Dendritic cell treated with granulocyte-macrophage colony-stimulating factor and Interleukin-4, amounts not matched to agents 40 ng/mL and 50 ng/mL, for 4 days (primary cell): ENCODE data around the gene ZFR2.
"Not testable (repeated sequence)": the region's sequence is repeated elsewhere in the genome, so short reads cannot be mapped to it uniquely, and the experiment has no call there.

Experiments
- H3K27ac Mint-ChIP-seq: one replicate; pipeline ENCODE4 v1.8.0; 2022; ENCODE audit warnings: mild to moderate bottlenecking, mixed read lengths
- H3K27me3 Mint-ChIP-seq: one replicate; pipeline ENCODE4 v1.8.0; 2022; ENCODE audit warnings: mild to moderate bottlenecking, mixed read lengths
- H3K36me3 Mint-ChIP-seq: one replicate; pipeline ENCODE4 v1.8.0; 2022; ENCODE audit warnings: low read depth, mixed read lengths
- H3K4me1 Mint-ChIP-seq: one replicate; pipeline ENCODE4 v1.8.0; 2022; ENCODE audit warnings: low read depth, mixed read lengths
- H3K4me3 Mint-ChIP-seq: one replicate; pipeline ENCODE4 v1.8.0; 2022; ENCODE audit warnings: mild to moderate bottlenecking, moderate library complexity, mixed read lengths
- H3K9me3 Mint-ChIP-seq: one replicate; pipeline ENCODE4 v1.8.0; 2022; ENCODE audit warnings: mixed read lengths
- intact Hi-C: fragments of 100-400 bp; cut with micrococcal nuclease; formaldehyde crosslinking; loops from one replicate; pipeline ENCODE4 v1.15.0; 2022

Gene ZFR2

GRCh38 chr19:3822683-3823349, 46.0 kb downstream of the ZFR2 start:
- Mint-ChIP-seq H3K36me3 (no peaks in the 10 kb centered on the region), H3K9me3 (no peaks in the 10 kb centered on the region), H3K27ac (no peak overlapping the region), H3K27me3 (peaks cover 35% of the 10 kb centered on the region), H3K4me3 (no peak overlapping the region), H3K4me1 (peaks cover 32% of the 10 kb centered on the region)
- intact Hi-C loops = loop anchor here (5.0 kb wide), 1 partner anchor 61 kb away; the partner anchor contains the start of genes APBA3 and MRPL54

GRCh38 chr19:3821857-3822364, 46.9 kb downstream of the ZFR2 start:
- H3K4me1 Mint-ChIP-seq = peaks cover 35% of the 10 kb centered on the region
- no peaks in the 10 kb centered on the region for H3K9me3 Mint-ChIP-seq
- H3K27me3 Mint-ChIP-seq = peaks cover 35% of the 10 kb centered on the region
- H3K27ac Mint-ChIP-seq = no peak overlapping the region
- intact Hi-C loops = loop anchor here (5.0 kb wide), 1 partner anchor 60 kb away; the partner anchor contains the start of genes APBA3 and MRPL54
- H3K36me3 Mint-ChIP-seq = no peaks in the 10 kb centered on the region
- H3K4me3 Mint-ChIP-seq = peak overlapping the region; percentile 11

- no peak overlapping the region for H3K27ac Mint-ChIP-seq
- no peaks in the 10 kb centered on the region for H3K9me3 Mint-ChIP-seq
- H3K4me3 Mint-ChIP-seq = no peak overlapping the region
- no peaks in the 10 kb centered on the region for H3K36me3 Mint-ChIP-seq
- peaks cover 33% of the 10 kb centered on the region for H3K27me3 Mint-ChIP-seq
- peaks cover 35% of the 10 kb centered on the region for H3K4me1 Mint-ChIP-seq
- intact Hi-C loops = loop anchor here (5.0 kb wide), 1 partner anchor 59 kb away; the partner anchor contains the start of genes APBA3 and MRPL54
Measured at GRCh38 chr19:3821156-3821555, 47.7 kb downstream of the ZFR2 start.

GRCh38 chr19:3819989-3820388, 48.8 kb downstream of the ZFR2 start:
- Mint-ChIP-seq H3K9me3 (no peaks in the 10 kb centered on the region), H3K36me3 (no peaks in the 10 kb centered on the region), H3K4me1 (peaks cover 35% of the 10 kb centered on the region), H3K27me3 (peaks cover 24% of the 10 kb centered on the region), H3K27ac (peak overlapping the region; percentile 76), H3K4me3 (no peak overlapping the region)
- intact Hi-C loops = loop anchor here (5.0 kb wide), 1 partner anchor 58 kb away; the partner anchor contains the start of genes APBA3 and MRPL54

- peak overlapping the region; percentile 37 for H3K4me3 Mint-ChIP-seq
- peak overlapping the region; percentile 76 for H3K27ac Mint-ChIP-seq
- no peaks in the 10 kb centered on the region for H3K36me3 Mint-ChIP-seq
- intact Hi-C loops = no loop called here
- no peaks in the 10 kb centered on the region for H3K9me3 Mint-ChIP-seq
- peaks cover 35% of the 10 kb centered on the region for H3K4me1 Mint-ChIP-seq
- H3K27me3 Mint-ChIP-seq = peaks cover 27% of the 10 kb centered on the region
Measured at GRCh38 chr19:3818918-3819317, 49.9 kb downstream of the ZFR2 start.

GRCh38 chr19:3818466-3818865, 50.4 kb downstream of the ZFR2 start:
- Mint-ChIP-seq H3K4me1 (peaks cover 39% of the 10 kb centered on the region), H3K27me3 (peaks cover 27% of the 10 kb centered on the region), H3K36me3 (no peaks in the 10 kb centered on the region), H3K9me3 (no peaks in the 10 kb centered on the region), H3K27ac (peak overlapping the region; percentile 76), H3K4me3 (peak overlapping the region; percentile 37)
- intact Hi-C loops = no loop called here

GRCh38 chr19:3817761-3818160, 51.1 kb downstream of the ZFR2 start:
- Mint-ChIP-seq H3K4me3 (peak overlapping the region; percentile 39), H3K36me3 (no peaks in the 10 kb centered on the region), H3K4me1 (peaks cover 45% of the 10 kb centered on the region), H3K27ac (peak overlapping the region; percentile 76), H3K9me3 (no peaks in the 10 kb centered on the region), H3K27me3 (peaks cover 22% of the 10 kb centered on the region)
- intact Hi-C loops = no loop called here

- no peak overlapping the region for H3K4me3 Mint-ChIP-seq
- H3K4me1 Mint-ChIP-seq = peaks cover 47% of the 10 kb centered on the region
- H3K27me3 Mint-ChIP-seq = peaks cover 15% of the 10 kb centered on the region
- no peaks in the 10 kb centered on the region for H3K9me3 Mint-ChIP-seq
- intact Hi-C loops = no loop called here
- no peaks in the 10 kb centered on the region for H3K36me3 Mint-ChIP-seq
- no peak overlapping the region for H3K27ac Mint-ChIP-seq
Measured at GRCh38 chr19:3816566-3817218, 52.1 kb downstream of the ZFR2 start.

- peaks cover 46% of the 10 kb centered on the region for H3K4me1 Mint-ChIP-seq
- not testable (repeated sequence) for H3K27ac Mint-ChIP-seq
Measured at GRCh38 chr19:3816148-3816547, 52.7 kb downstream of the ZFR2 start.

GRCh38 chr19:3814648-3815047, 54.2 kb downstream of the ZFR2 start:
- intact Hi-C loops = no loop called here
- Mint-ChIP-seq H3K4me1 (peaks cover 42% of the 10 kb centered on the region), H3K36me3 (no peaks in the 10 kb centered on the region), H3K4me3 (no peak overlapping the region), H3K27me3 (peaks cover 10% of the 10 kb centered on the region), H3K27ac (no peak overlapping the region), H3K9me3 (no peaks in the 10 kb centered on the region)

More at GRCh38 chr19:3816148-3816547, 52.7 kb downstream of the ZFR2 start:
- H3K36me3 Mint-ChIP-seq, intact Hi-C loops, H3K4me3 Mint-ChIP-seq, H3K9me3 Mint-ChIP-seq: not testable (repeated sequence)
- peaks cover 12% of the 10 kb centered on the region for H3K27me3 Mint-ChIP-seq

GRCh38 chr19:3813473-3814392, 55.1 kb downstream of the ZFR2 start:
- H3K27me3 Mint-ChIP-seq = peaks cover 9% of the 10 kb centered on the region
- H3K27ac Mint-ChIP-seq = peak overlapping the region; percentile 49
- H3K36me3 Mint-ChIP-seq = no peaks in the 10 kb centered on the region
- peaks cover 32% of the 10 kb centered on the region for H3K4me1 Mint-ChIP-seq
- H3K4me3 Mint-ChIP-seq = no peak overlapping the region
- intact Hi-C loops = no loop called here
- no peaks in the 10 kb centered on the region for H3K9me3 Mint-ChIP-seq

- no peak overlapping the region for H3K27ac Mint-ChIP-seq
Measured at GRCh38 chr19:3810708-3811355, 58.0 kb downstream of the ZFR2 start.

More at GRCh38 chr19:3810708-3811355, 58.0 kb downstream of the ZFR2 start:
- peaks cover 15% of the 10 kb centered on the region for H3K27me3 Mint-ChIP-seq
- no peaks in the 10 kb centered on the region for H3K36me3 Mint-ChIP-seq
- no peak overlapping the region for H3K4me3 Mint-ChIP-seq
- H3K4me1 Mint-ChIP-seq = peaks cover 36% of the 10 kb centered on the region
- intact Hi-C loops = no loop called here
- peaks cover 7% of the 10 kb centered on the region for H3K9me3 Mint-ChIP-seq
